K562 (cell line): ENCODE data around the gene SAMD10. TPM values are rescaled to one million over a fixed set of nuclear protein-coding genes. Genes with fewer than 3 reads are reported as not detected.
A peak's percentile ranks its signal among the peaks of the same experiment; 100 is the strongest.

Experiments used
- ATF7 ChIP-seq: fragments of 450-650 bp; IDR thresholded peaks from 2 replicates; pipeline ENCODE4 v1.7.1; 2014; ENCODE audit warnings: mild to moderate bottlenecking, moderate library complexity
- DMBX1 ChIP-seq: fragments of 250-450 bp; sonication (Bioruptor Pico); IDR thresholded peaks from 2 replicates; pipeline ENCODE4 v1.8.0; 2022; ENCODE audit warnings: inconsistent platforms, mild to moderate bottlenecking, moderate library complexity, borderline replicate concordance
- POLR2AphosphoS2 ChIP-seq: IDR thresholded peaks from 2 replicates; pipeline ENCODE4 v1.6.1; 2012; ENCODE audit warnings: low read length, improper control_type of control experiment
- SMAD1 ChIP-seq: fragments of 150-350 bp; IDR thresholded peaks from 2 replicates; pipeline ENCODE4 v1.6.1; 2014; ENCODE audit warnings: low read length, low read depth; ENCODE audit not compliant: partially characterized antibody
- TCF15 ChIP-seq: fragments of 250-450 bp; sonication (Bioruptor Pico); IDR thresholded peaks from 2 replicates; pipeline ENCODE4 v1.8.0; 2022; ENCODE audit warnings: moderate library complexity, mild to moderate bottlenecking, inconsistent platforms
- ZNF175 ChIP-seq: fragments of 200-800 bp; sonication (Bioruptor generic); IDR thresholded peaks from 2 replicates; pipeline ENCODE4 v1.6.1; 2016; ENCODE audit warnings: low read depth, mild to moderate bottlenecking, missing genetic modification characterization, missing compliant biosample characterization
- ZNF512 ChIP-seq: IDR thresholded peaks from 2 replicates; pipeline ENCODE4 v1.6.1; 2016; ENCODE audit warnings: missing genetic modification characterization, missing compliant biosample characterization
- ZNF551 ChIP-seq: fragments of 250-450 bp; sonication (Bioruptor Pico); IDR thresholded peaks from 2 replicates; pipeline ENCODE4 v1.5.0; 2021; ENCODE audit warnings: mild to moderate bottlenecking, moderate library complexity
- polyA plus RNA-seq, 8 experiments: library from polyadenylated mRNA; depleted of rRNA in 4 of 8; stranded (reverse) in 5 of 8; unstranded in 3 of 8; fragments of >200 nt; fragmentation: Nextera tagmentation in 2 of 8; fragmentation: Illumina TruSeq in 1 of 8; extraction: Ambion mirVana in 2 of 8; extraction: Trizol in 1 of 8; gene quantifications; 2 replicates each; pipeline versions ENCODE4 v1.2.1 to v1.2.3, GENCODE V29; 2011 to 2014; ENCODE audit warnings: inconsistent platforms in 1 of 8, missing spikeins in 1 of 8
- total RNA-seq, 7 experiments: library from RNA; depleted of rRNA in 6 of 7; stranded (reverse); fragments of >200 nt in 6 of 7; fragmentation: Illumina TruSeq in 2 of 7; extraction: Trizol in 2 of 7; gene quantifications; 2 replicates each; pipeline versions ENCODE4 v1.2.1 to v1.2.3, GENCODE V29; 2011 to 2021; ENCODE audit warnings: low replicate concordance in 1 of 7
- TF ChIP-seq, protein P1 (sequence below): fragments of 450-650 bp; IDR thresholded peaks from 2 replicates; pipeline ENCODE4 v1.6.1; 2018; ENCODE audit warnings: mild to moderate bottlenecking, low read depth; ENCODE audit not compliant: partially characterized antibody
- TF ChIP-seq, protein P2 (sequence below), 2 experiments: fragments of 450-650 bp in 1 of 2; IDR thresholded peaks; 2 replicates each; pipeline ENCODE4 v1.6.1; 2011 to 2017; ENCODE audit warnings: low read depth in 2 of 2, antibody characterized with exemption in 1 of 2, borderline replicate concordance in 1 of 2, low read length in 1 of 2, mild to moderate bottlenecking in 1 of 2, mixed read lengths in 1 of 2; ENCODE audit not compliant: control insufficient read depth in 1 of 2

Gene SAMD10
- total and polyA plus RNA-seq, 9 of the 15 experiments (the other 6 are each of a cell fraction or from before 2014, with no cell fraction given): 0.37 to 15.2 (median 4.8) TPM

GRCh38 chr20:63980806-63981728 is 1.6 kb upstream of the SAMD10 start, which contains the start of gene PRPF6 (continued):
- no peak for TF ChIP-seq ZNF175
- no peak for TF ChIP-seq TCF15
- no peak for TF ChIP-seq POLR2AphosphoS2
- TF ChIP-seq ATF7: peak; percentile 84; the same call in 1 of the 2 replicates
- TF ChIP-seq, protein P1, sequence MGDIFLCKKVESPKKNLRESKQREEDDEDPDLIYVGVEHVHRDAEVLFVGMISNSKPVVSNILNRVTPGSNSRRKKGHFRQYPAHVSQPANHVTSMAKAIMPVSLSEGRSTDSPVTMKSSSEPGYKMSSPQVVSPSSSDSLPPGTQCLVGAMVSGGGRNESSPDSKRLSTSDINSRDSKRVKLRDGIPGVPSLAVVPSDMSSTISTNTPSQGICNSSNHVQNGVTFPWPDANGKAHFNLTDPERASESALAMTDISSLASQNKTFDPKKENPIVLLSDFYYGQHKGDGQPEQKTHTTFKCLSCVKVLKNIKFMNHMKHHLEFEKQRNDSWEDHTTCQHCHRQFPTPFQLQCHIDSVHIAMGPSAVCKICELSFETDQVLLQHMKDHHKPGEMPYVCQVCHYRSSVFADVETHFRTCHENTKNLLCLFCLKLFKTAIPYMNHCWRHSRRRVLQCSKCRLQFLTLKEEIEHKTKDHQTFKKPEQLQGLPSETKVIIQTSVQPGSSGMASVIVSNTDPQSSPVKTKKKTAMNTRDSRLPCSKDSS: no peak
- TF ChIP-seq, protein P2, sequence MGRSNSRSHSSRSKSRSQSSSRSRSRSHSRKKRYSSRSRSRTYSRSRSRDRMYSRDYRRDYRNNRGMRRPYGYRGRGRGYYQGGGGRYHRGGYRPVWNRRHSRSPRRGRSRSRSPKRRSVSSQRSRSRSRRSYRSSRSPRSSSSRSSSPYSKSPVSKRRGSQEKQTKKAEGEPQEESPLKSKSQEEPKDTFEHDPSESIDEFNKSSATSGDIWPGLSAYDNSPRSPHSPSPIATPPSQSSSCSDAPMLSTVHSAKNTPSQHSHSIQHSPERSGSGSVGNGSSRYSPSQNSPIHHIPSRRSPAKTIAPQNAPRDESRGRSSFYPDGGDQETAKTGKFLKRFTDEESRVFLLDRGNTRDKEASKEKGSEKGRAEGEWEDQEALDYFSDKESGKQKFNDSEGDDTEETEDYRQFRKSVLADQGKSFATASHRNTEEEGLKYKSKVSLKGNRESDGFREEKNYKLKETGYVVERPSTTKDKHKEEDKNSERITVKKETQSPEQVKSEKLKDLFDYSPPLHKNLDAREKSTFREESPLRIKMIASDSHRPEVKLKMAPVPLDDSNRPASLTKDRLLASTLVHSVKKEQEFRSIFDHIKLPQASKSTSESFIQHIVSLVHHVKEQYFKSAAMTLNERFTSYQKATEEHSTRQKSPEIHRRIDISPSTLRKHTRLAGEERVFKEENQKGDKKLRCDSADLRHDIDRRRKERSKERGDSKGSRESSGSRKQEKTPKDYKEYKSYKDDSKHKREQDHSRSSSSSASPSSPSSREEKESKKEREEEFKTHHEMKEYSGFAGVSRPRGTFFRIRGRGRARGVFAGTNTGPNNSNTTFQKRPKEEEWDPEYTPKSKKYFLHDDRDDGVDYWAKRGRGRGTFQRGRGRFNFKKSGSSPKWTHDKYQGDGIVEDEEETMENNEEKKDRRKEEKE (IDR thresholded peaks at IDR 0.05; ENCODE audit: borderline replicate concordance in 1 of 2, control insufficient read depth in 1 of 2, low read depth in 2 of 2, low read length in 1 of 2): no peak
- TF ChIP-seq ZNF512: no peak
- no peak for TF ChIP-seq ZNF551
- TF ChIP-seq DMBX1 (CRISPR knock-in tag): no peak
- TF ChIP-seq SMAD1: peak; percentile 74
